ENCODE measurements around the gene TTC23L.

Gene TTC23L

DNA sequence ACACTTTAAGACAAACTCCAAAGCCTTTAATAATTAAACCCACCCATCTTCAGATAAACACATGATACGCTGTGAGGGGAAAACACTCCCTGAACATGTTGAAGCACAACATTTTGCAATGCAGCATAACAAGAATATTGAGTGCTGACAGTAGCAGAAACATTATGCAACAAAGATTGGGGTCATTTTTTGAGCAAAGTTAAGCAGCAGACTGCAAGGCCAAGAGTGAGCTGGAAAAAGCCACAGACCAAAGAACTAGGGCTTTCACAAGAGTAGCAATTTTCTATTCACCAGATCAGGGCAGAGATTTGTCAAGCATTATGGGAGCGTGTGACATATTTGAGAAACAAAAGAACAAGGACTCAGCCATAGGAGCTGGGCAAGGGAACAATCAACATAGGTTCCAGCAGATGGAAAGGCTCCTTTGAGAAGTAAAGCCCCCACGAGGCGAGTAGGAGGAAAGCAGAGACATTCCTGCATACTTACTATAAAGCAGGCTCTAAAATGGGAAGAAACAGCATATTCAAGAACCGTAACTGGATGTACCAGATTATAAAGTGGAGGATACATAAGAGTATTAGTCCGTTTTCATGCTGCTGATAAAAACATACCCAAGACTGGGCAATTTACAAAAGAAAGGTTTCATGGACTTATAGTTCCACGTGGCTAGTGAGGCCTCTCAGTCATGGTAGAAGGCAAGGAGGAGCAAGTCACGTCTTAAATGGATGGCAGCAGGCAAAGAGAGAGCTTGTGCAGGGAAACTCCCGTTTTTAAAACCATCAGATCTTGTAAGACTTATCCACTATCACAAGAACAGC is 4.8 kb upstream of the TTC23L start:
- DNase-seq = no peak

GRCh38 chr5:34834794-34835089 is 4.2 kb upstream of the TTC23L start:
- DNase-seq = no peak

DNA sequence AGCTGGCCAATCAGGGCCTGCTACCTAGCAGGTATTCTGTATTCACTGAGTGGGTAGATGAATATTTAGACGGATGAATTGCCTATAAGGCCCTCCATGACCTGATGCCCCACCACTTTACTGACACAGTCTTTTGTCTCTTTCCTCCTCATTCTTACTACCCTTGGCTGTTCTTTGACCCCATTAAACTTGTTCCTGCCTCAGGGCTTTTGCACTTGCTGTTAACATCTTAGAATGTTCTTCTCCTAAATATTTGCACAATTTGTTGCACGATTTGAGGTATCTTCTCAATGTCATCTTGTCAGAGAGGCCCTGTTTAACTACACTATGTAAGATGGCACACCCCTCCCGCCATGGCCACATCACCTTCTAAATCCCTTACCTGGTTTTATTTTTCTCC is 3.3 kb upstream of the TTC23L start:
- no peak for DNase-seq

GRCh38 chr5:34841816-34842215 is 2.9 kb downstream of the TTC23L start:
- DNase-seq = no peak

DNA sequence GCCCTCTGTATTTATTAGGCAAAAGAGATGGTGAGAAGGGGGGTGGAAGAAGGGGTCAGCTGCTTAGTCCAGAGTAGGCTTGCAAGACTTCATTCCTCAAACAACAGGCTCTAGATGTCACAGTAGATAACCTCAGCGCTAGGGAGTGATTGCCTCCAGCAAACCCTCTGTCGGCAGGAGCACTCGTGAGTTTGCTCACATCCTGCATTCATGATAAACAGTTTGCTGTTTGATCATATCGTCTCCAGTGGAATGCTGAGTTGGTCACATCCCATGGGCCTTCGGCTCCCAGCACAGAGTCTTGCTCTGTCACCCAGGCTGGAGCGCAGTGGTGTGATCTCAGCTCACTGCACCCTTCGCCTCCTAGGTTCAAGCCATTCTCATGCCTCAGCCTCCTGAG is 3.6 kb downstream of the TTC23L start:
- DNase-seq = no peak

DNA sequence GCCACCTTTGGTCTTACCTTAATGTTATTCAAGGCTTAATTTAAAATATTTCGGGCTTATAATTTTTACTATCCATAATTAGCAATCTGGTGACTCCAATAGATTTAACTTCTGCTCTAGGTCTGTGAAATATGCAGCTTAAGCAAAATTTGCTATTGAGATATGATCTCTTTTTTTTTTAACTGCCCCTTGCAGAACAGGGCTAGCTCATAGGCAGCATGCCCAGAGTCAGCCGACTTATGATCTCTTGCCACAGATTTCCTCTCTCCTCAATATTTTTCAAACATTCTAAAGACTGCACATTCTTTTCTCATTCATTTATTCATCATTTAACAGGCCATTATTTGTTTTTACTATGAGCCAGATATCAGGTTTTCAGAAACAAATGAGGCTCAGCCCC is 4.5 kb downstream of the TTC23L start:
- DNase-seq = no peak

- DNase-seq = no peak
Measured at GRCh38 chr5:34844106-34844505, 5.1 kb downstream of the TTC23L start.

DNA sequence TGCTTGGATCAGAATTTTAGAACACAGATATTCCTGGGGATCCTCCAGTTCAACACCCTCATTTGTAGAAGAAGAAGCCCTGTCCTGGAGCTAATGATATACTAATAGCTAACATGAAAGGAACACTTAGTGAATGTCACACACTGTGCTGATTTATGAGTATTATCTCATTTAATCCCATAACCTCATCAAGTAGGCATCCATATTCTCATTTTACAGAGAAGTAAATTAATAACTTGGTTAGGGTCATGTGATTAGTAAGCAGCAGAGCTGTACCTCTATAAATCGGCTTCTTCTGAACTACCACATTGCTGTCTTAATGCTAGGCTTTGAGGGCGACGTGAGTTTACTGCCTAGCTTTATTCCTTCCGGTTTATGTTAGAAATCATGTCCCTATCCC is 6.0 kb downstream of the TTC23L start:
- no peak for DNase-seq

DNA sequence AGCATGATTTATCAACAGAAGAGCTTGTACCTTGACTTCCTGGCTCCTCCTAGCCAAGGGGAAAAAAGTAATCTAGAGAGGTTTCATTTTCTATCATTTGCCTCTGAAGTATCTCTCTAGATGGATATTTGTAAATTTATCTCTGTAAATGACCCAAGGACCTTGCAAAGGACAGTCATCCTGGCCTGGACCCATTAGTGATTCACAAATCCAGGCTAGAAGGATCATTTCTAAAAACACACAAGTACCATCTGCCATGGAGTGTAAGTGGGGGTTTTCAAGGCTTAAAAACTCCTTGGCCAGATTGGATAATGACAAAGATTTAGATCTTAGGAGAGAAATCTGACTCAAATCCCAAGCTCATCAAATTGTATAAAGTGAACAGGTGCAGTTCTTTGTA is 8.1 kb downstream of the TTC23L start:
- no peak for DNase-seq

DNA sequence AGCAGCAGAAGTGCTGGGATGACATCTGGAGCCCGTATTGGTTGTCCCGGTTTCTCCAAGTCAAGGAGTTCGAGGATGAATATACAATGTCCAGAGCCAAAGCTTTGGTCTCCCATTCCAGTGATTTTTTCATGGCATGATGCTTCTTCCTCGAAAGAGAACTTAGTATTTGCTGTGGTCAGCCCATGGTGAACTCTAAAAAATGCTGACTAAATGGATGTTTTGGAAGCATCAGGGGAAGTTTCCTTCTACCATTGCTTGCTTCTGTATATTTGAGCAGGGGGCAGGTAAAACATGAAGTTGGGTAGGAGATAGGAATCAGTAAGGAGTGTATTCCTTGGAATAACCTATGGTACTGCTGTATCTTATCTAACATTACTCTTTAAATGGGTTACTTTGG is 8.6 kb downstream of the TTC23L start:
- DNase-seq = no peak

DNA sequence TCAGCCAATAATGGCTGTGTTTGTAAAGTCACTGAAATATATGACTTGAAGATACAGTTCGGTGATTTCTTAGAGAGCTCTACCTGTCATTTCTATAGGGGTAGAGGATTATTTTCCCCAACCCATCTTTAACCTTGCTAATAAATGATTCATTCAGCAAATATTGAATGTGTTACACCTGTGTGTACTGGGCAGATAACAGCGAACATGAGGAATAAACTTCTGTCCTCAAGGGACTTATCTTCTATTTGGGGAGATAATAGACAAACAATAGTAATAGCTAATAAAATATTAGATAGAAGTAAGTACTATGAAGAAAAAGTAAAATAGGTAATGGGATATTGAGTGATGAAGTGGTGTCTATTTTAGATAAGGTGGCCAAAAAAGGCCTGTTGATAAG is 9.3 kb downstream of the TTC23L start:
- DNase-seq = no peak

DNA sequence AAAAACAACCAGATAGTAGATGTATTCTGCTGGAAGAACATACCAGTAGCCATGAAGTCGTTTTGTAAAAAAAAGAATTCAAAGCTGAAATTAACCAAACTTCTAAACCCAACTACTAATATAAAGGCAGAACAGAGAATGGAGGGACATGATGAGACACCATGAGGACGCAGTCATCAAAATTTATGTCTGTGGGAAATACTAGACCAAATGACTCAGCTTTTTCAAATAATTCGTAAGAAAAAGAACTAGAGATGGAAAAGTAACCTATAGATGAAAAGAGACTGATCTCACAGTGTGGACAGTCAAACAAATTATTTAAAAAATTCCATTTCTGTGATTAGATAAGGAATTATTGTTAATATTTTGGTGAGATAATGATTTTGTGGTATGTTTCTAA is 10.3 kb downstream of the TTC23L start:
- no peak for DNase-seq

- DNase-seq = no peak
Measured at GRCh38 chr5:34854459-34855174, 15.7 kb downstream of the TTC23L start.

DNA sequence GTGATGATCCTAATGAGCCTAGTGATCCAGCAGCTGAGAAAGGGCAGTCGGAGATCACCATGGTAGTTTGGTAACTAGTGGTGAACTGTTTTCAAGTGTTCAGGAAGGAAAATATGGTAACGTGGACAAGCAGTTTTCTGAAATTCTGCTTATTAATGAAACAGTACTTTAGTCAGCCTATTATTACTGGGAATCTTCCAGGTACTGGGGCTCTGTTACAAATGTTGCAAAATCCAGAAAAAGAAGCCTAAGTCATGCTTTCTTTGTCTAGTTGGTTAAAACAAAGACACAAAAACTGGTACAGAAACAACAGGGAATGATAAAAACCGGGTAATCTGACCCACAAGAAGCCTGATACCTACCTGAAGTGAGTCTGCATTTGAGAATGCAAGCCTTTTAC is 18.2 kb downstream of the TTC23L start:
- no peak for DNase-seq

DNA sequence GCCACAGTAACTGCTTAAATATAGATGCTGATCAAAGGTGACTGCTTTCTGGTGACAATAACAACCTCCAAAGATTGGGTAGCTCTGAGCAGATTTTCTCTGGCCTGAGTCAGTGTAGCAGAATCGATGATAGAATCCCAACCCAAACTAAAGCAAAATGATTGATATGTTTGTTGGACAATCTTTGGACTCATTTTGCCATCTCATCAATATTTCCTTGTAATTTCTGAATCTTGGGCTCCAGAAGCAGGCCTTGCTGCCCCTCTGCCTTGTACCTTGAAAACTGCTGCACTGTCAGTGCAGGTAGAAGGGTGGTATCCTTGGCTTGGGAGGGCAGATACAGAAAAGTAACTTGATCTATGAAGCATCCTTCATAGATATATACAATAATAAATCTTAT is 18.9 kb downstream of the TTC23L start:
- no peak for DNase-seq

- no peak for DNase-seq
Measured at GRCh38 chr5:34858790-34859189, 19.8 kb downstream of the TTC23L start.

DNA sequence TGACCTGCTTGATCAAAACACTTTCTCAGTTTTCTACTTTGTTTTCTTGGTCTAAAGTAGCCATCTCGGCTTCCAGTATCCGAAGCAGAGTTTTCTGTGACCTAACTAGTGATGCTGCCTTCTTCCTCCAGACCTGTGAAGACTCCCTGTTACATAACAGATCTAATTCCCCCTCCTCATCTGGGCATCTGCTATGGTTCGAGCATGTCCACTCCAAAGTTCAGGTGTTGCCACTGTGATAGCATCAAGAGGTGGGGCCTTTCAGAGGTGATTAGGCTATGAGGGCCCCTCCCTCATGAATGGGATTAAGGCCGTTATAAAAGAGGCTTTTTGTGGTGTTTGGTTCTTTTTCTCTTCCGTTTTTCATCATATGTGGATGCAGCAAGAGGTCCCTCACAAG is 20.3 kb downstream of the TTC23L start:
- DNase-seq = no peak

DNA sequence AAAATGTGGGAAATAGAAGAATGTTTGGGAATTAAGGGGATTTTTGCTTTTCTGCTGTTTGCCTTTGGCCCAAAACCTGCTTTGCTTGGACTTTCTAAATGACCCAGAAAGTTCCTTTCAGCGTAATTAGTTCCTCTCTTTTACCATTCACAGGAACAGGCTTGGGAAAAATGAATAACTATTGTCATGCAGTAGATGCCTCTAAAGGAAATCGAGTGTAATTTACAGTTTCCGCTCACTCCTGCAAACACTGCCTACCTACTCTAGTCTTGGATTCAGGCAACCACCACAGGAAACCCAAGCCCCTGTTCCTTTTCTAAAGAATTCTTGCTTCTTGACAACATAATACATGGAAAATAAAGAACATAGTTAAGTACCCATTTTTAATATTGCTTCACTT is 25.0 kb downstream of the TTC23L start:
- no peak for DNase-seq

DNA sequence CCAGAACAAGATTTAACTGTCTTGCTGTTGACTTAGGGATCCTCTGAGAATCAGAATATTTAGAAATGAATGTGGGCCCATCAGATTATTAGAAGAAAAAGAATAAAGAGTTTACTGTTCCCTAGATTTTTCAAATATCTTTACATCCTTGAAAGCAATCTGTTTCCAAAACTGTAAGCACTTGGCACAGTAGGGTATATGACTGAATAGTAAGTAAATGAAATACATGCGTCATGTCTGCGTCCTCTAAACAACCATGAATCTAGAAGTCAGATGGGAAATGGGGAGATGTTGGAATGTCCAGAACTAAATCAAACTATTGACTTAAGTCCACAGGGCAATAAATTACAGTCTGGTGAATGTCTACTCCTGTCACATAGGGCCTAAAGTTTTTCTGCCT is 26.1 kb downstream of the TTC23L start:
- no peak for DNase-seq

DNA sequence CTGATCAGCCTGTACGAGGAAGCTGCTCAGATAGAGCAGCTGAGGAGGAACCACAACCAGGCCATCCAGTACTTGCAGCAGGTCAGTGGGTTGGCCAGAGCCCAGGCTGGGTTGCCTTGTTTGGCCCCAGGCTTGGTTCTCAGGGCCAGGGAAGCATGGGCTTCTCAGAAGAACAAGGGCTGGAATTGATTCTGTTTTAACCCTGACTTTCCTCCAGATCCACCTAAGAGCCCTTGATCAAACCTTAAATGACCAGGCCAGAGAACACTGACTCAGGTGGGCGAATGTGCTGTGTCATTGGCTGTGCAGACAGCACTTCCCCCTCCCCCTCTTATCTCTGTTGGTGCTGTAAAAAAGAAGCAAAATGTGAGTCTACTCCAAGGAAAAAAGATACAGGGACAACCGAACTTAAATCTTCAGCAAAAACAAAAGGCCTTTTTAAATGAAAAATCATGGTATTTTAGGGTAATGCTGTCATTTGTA is 28.1 kb downstream of the TTC23L start:
- DNase-seq = no peak

- DNase-seq = no peak
Measured at GRCh38 chr5:34867660-34868059, 28.7 kb downstream of the TTC23L start.

- DNase-seq = no peak
Measured at GRCh38 chr5:34868791-34869190, 29.8 kb downstream of the TTC23L start.

GRCh38 chr5:34869256-34869655 is 30.3 kb downstream of the TTC23L start:
- DNase-seq = no peak

- no peak for DNase-seq
Measured at GRCh38 chr5:34870382-34870781, 31.4 kb downstream of the TTC23L start.

DNA sequence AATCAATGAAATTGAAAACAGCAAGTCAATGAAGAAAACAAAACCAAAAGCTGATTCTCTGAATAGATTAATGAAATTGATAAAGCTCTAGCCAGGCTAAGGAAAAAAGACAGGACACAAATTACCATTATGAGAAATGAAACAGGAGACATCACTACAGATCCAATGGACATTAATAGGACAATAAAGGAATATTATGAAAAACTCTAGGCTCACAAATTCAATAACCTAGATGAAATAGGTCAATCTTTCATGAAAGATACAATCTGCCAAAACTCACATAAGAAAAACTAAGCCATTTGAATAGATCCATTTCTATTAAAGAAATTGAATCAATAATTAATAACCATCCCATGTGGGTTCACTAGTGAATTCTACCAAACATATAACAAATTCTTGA is 37.3 kb downstream of the TTC23L start:
- DNase-seq = no peak

Measured in RPMI8226 (cell line).